K562 (cell line): ENCODE measurements around the gene CDC23. TPM values are rescaled to one million over a fixed set of nuclear protein-coding genes. Genes with fewer than 3 reads are reported as not detected.

ENCODE experiments used
- ATAC-seq: fragments of 200-7000 bp; cut with Tn5 transposase; 3 replicates; pipeline ENCODE4 v1.9.1; 2020; ENCODE audit warnings: moderate library complexity
- BruUV-seq: library from RNA; stranded (reverse); fragments of 400-500 nt; replicated peaks from 2 replicates; lab custom pipeline; 2021; lab: Mats Ljungman, UMichigan
- CTCF ChIA-PET: fragments of 300-600 bp; formaldehyde crosslinking; extraction: SDS; loops from one replicate; lab custom pipeline; 2021; ENCODE audit warnings: low intra/inter-chr PET ratio; lab: Yijun Ruan, JAX
- POLR2A ChIA-PET: fragments of 300-600, 350-650 bp; sonication (Branson Sonifier 250); formaldehyde crosslinking; extraction: SDS; loops from one replicate; lab custom pipeline; 2021; ENCODE audit warnings: antibody characterized with exemption, inconsistent platforms; lab: Yijun Ruan, JAX
- DNase-seq, 4 experiments: peaks; one replicate each; pipeline versions ENCODE4 v3.0.0 to v3.0.0-alpha.2; 2011 to 2018; ENCODE audit warnings: low spot score in 3 of 4, mixed read lengths in 3 of 4; ENCODE audit errors: extremely low read depth in 1 of 4
- FAIRE-seq: peaks from 2 replicates; lab custom pipeline; 2011; peaks lifted over from hg19 to GRCh38; lab: Jason Lieb, UNC
- H2AFZ ChIP-seq: 2 replicates; pipeline ENCODE4 v1.6.0; 2011; ENCODE audit warnings: low read depth, low read length, control low read depth, inconsistent platforms
- H3K27ac ChIP-seq: fragments of 200-600 bp; 3 replicates; pipeline ENCODE4 v1.8.0; 2011; ENCODE audit warnings: low read depth, mild to moderate bottlenecking, control low read depth, inconsistent platforms, low read length, moderate library complexity, mixed read lengths; ENCODE audit errors: extremely low read depth
- H3K27me3 ChIP-seq, 2 experiments: fragments of 300-600 bp in 1 of 2; 2 replicates in 1 of 2; 3 replicates in 1 of 2; pipeline versions ENCODE4 v1.6.0 to v1.8.0; 2011; ENCODE audit warnings: inconsistent platforms in 2 of 2, low read length in 2 of 2, mild to moderate bottlenecking in 1 of 2, mixed read lengths in 1 of 2, moderate library complexity in 1 of 2; ENCODE audit not compliant: control insufficient read depth in 2 of 2, insufficient read depth in 2 of 2
- H3K36me3 ChIP-seq: fragments of 300-600 bp; 3 replicates; pipeline ENCODE4 v1.8.0; 2011; ENCODE audit warnings: mild to moderate bottlenecking, low read length, inconsistent platforms; ENCODE audit not compliant: control insufficient read depth, insufficient read depth
- H3K4me1 ChIP-seq, 2 experiments: fragments of 200-600 bp in 1 of 2; replicated peaks in 1 of 2; 2 replicates in 1 of 2; 3 replicates in 1 of 2; pipeline versions ENCODE4 v1.5.1 to v1.8.0; 2011; ENCODE audit warnings: inconsistent platforms in 2 of 2, low read length in 2 of 2, mild to moderate bottlenecking in 1 of 2, mixed read lengths in 1 of 2, moderate library complexity in 1 of 2; ENCODE audit not compliant: control insufficient read depth in 2 of 2, insufficient read depth in 2 of 2
- H3K4me2 ChIP-seq: 2 replicates; pipeline ENCODE4 v1.6.1; 2011; ENCODE audit warnings: low read length, control low read depth, inconsistent platforms, mixed read lengths; ENCODE audit not compliant: insufficient read depth
- H3K4me3 ChIP-seq: fragments of 200-600 bp; sonication (generic), shearing (Covaris generic); 2 replicates; pipeline ENCODE4 v1.5.1; 2016; ENCODE audit warnings: control low read depth, inconsistent platforms
- H3K79me2 ChIP-seq: fragments of 200-600 bp; 3 replicates; pipeline ENCODE4 v1.8.0; 2011; ENCODE audit warnings: low read length, inconsistent platforms; ENCODE audit not compliant: control insufficient read depth, insufficient read depth
- H3K9ac ChIP-seq, 2 experiments: 2 replicates each; pipeline versions ENCODE4 v1.6.0 to v1.6.1; 2011; ENCODE audit warnings: low read depth in 2 of 2, low read length in 2 of 2, control low read depth in 1 of 2, inconsistent platforms in 1 of 2, mild to moderate bottlenecking in 1 of 2, mixed read lengths in 1 of 2; ENCODE audit not compliant: insufficient read depth in 1 of 2
- H3K9me1 ChIP-seq: one replicate; pipeline ENCODE4 v1.6.0; 2011; ENCODE audit warnings: inconsistent platforms, mild to moderate bottlenecking, low read length, moderate library complexity; ENCODE audit not compliant: control insufficient read depth, insufficient read depth
- H3K9me3 ChIP-seq: replicated peaks from 2 replicates; pipeline ENCODE4 v1.5.1; 2011; ENCODE audit warnings: low read depth, low read length, inconsistent platforms; ENCODE audit not compliant: control insufficient read depth, insufficient read depth
- H4K20me1 ChIP-seq: replicated peaks from 2 replicates; pipeline ENCODE4 v1.6.1; 2011; ENCODE audit warnings: low read length, inconsistent platforms, mixed read lengths; ENCODE audit not compliant: control insufficient read depth, insufficient read depth
- ZKSCAN1 ChIP-seq: fragments of 150-350 bp; IDR thresholded peaks from 2 replicates; pipeline ENCODE4 v1.6.1; 2016; ENCODE audit warnings: low read depth, low read length
- in situ Hi-C: fragments of 300-500 bp; cut with MboI; formaldehyde crosslinking; loops from 4 replicates; pipeline ENCODE4 v1.15.0; 2018; ENCODE audit warnings: inconsistent platforms, mixed read lengths
- intact Hi-C: fragments of 100-400 bp; cut with micrococcal nuclease; formaldehyde crosslinking; loops from 2 replicates; pipeline ENCODE4 v1.14.2; 2022
- polyA plus RNA-seq, 8 experiments: library from polyadenylated mRNA; depleted of rRNA in 4 of 8; stranded (reverse) in 5 of 8; unstranded in 3 of 8; fragments of >200 nt; fragmentation: Nextera tagmentation in 2 of 8; fragmentation: Illumina TruSeq in 1 of 8; extraction: Ambion mirVana in 2 of 8; extraction: Trizol in 1 of 8; gene quantifications; 2 replicates each; pipeline versions ENCODE4 v1.2.1 to v1.2.3, GENCODE V29; 2011 to 2014; ENCODE audit warnings: inconsistent platforms in 1 of 8, missing spikeins in 1 of 8
- total RNA-seq, 7 experiments: library from RNA; depleted of rRNA in 6 of 7; stranded (reverse); fragments of >200 nt in 6 of 7; fragmentation: Illumina TruSeq in 2 of 7; extraction: Trizol in 2 of 7; gene quantifications; 2 replicates each; pipeline versions ENCODE4 v1.2.1 to v1.2.3, GENCODE V29; 2011 to 2021; ENCODE audit warnings: low replicate concordance in 1 of 7
- TF ChIP-seq, protein P1 (sequence below), 3 experiments: fragments of 200-800 bp in 1 of 3; fragments of 250-450 bp in 1 of 3; fragments of 450-650 bp in 1 of 3; sonication (Bioruptor Pico) in 1 of 3; sonication (Bioruptor generic) in 1 of 3; formaldehyde crosslinking in 1 of 3; IDR thresholded peaks; 2 replicates each; pipeline versions ENCODE4 v1.6.1 to v1.8.0; 2016 to 2022; ENCODE audit warnings: mild to moderate bottlenecking in 2 of 3, missing genetic modification characterization in 2 of 3, missing compliant biosample characterization in 1 of 3, moderate library complexity in 1 of 3

CDC23 gene
- total and polyA plus RNA-seq, 9 of the 15 experiments (the other 6 are each of a cell fraction or from before 2014, with no cell fraction given): 34.5 to 157 (median 65.5) TPM

DNA sequence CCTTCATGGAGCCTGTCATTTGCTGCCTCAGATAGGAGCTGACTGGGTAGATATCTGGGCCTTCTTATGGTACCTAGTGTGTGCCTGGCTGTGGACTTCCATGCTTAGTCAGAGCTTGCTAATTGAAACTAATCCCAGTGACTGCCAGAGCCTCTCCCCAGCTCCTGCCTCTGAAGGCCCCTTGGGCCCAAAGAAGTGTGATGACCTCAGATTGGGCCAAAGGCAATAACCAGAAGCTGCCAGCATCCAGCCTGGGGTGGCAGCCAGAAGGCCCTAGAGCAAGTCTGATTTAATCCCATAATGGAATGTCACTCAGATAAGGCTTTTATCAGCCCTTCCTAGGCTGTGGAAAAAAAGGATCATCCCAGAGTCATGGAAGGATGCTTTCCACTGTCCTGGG, 17.1 kb upstream of the CDC23 start:
- Histone ChIP-seq H3K36me3 (no peaks in the 10 kb centered on the region), H3K9me3 (0 out of 2 replicates have a peak, but pooled peaks cover 3% of the 10 kb centered on the region), H3K79me2 (no peaks in the 10 kb centered on the region), H3K4me1 (peaks cover 4 to 5% of the 10 kb centered on the region in 2 experiments; a peak in 2 of 5 replicates), H3K9ac (no peak overlapping the region), H3K4me2 (no peak overlapping the region), H3K4me3 (no peak overlapping the region), H4K20me1 (no peaks in the 10 kb centered on the region), H3K27ac (no peak overlapping the region), H2AFZ (no peak overlapping the region), H3K9me1 (no peaks in the 10 kb centered on the region), H3K27me3 (peaks cover 0 to 5% of the 10 kb centered on the region in 2 experiments; a peak in 2 of 5 replicates)
- no peak for FAIRE-seq
- ChIA-PET CTCF (no interaction called here), POLR2A (interaction anchor here (0.9 kb wide), 1 partner anchor 19 kb away, joined by 3 read pairs; no protein-coding TSS in a partner anchor)
- ATAC-seq: 0 out of 3 replicates have a peak, but pooled peaks have one; percentile 17
- TF ChIP-seq, protein P1, sequence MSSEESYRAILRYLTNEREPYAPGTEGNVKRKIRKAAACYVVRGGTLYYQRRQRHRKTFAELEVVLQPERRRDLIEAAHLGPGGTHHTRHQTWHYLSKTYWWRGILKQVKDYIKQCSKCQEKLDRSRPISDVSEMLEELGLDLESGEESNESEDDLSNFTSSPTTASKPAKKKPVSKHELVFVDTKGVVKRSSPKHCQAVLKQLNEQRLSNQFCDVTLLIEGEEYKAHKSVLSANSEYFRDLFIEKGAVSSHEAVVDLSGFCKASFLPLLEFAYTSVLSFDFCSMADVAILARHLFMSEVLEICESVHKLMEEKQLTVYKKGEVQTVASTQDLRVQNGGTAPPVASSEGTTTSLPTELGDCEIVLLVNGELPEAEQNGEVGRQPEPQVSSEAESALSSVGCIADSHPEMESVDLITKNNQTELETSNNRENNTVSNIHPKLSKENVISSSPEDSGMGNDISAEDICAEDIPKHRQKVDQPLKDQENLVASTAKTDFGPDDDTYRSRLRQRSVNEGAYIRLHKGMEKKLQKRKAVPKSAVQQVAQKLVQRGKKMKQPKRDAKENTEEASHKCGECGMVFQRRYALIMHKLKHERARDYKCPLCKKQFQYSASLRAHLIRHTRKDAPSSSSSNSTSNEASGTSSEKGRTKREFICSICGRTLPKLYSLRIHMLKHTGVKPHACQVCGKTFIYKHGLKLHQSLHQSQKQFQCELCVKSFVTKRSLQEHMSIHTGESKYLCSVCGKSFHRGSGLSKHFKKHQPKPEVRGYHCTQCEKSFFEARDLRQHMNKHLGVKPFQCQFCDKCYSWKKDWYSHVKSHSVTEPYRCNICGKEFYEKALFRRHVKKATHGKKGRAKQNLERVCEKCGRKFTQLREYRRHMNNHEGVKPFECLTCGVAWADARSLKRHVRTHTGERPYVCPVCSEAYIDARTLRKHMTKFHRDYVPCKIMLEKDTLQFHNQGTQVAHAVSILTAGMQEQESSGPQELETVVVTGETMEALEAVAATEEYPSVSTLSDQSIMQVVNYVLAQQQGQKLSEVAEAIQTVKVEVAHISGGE (CRISPR knock-in tag; IDR thresholded peaks at IDR 0.05): no peak
- peak; percentile 84 for TF ChIP-seq ZKSCAN1
- peak in 1 of 4 experiments; percentile 16 for DNase-seq
- in situ Hi-C loops: no loop called here
- BruUV-seq: no TSS peak
- intact Hi-C loops: no loop called here
